C1 segment of cervical spinal cord (tissue), 14 donors: Measurements from ENCODE around the gene ST6GALNAC6.
"Not testable (repeated sequence)": the region's sequence is repeated elsewhere in the genome, so short reads cannot be mapped to it uniquely, and the experiment has no call there.

ENCODE experiments used
- DNase-seq, 14 donors: peaks; one replicate each; lab custom pipeline; 2025; lab: John Stamatoyannopoulos, UW

The ST6GALNAC6 gene

GRCh38 chr9:127874301-127875221 is 24.8 kb downstream of the ST6GALNAC6 start:
- DNase-seq, result peak in 7 of 14 donors; percentile 20 to 66 (median 47)

DNA sequence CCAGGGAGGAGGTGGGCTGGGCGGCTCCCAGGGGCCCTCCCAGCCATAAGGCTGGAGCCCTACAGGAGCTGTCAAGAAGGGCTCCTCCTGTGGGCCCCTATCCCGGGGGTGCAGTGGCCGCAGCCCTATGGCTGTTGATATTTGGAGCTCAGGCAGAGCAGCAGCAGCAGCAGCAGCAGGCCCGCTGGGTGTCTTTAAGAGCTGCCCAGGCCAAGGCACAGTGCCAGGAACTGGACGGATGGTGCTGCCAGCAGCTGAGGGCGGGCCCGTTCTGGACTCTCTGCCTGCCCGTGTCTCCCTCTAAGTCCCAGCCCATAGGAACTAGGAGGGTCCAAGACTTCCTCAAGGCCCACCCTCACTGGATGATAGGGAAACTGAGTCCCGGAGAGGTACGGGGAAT is 25.5 kb downstream of the ST6GALNAC6 start:
- peak in 12 of 14 donors; percentile 49 to 86 (median 78) for DNase-seq

- DNase-seq, result peak in 8 of 14 donors; percentile 40 to 79 (median 68)
Measured at GRCh38 chr9:127873223-127873691, 26.1 kb downstream of the ST6GALNAC6 start.

DNA sequence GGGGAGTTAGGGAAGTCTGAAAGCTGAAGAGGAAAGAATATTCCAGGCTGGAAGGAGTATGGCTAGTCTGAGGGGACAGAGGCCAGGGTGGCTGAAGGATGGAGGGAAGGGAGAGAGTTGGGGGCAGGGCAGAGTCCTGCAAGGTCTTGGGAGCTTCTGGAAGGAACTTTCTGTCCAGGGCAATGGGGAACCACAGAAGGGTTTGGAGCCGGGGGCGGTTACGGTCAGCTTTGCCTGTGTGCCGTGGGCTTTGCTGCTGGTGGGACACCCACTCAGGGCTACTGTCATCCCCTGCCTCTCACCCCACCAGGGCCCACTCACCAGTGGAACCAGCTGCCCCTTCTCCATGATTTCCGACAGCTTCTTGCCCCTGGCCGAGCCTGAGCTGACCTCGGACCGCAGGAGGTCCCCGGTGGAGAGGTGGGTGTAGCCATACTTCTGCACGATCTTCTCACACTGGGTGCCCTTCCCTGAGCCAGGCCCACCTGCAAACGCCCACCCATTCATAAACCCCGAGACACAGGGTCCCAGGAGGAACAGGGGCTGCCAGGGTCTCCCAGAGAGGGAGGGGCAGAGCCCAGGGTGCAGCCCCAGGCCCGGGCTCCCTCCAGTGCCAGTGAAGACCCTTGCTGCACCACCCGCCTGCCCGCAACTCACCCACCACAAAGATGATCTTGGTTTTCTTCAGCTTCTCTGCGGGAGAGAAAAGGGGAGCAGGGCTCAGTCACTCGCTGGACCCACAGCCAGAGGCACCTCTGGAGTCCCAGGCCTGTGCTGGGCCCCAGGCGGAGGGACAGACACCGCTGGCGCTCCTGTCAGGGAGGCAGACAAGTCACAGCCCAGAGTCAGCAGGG is 26.8 kb downstream of the ST6GALNAC6 start:
- DNase-seq, result no peak

DNA sequence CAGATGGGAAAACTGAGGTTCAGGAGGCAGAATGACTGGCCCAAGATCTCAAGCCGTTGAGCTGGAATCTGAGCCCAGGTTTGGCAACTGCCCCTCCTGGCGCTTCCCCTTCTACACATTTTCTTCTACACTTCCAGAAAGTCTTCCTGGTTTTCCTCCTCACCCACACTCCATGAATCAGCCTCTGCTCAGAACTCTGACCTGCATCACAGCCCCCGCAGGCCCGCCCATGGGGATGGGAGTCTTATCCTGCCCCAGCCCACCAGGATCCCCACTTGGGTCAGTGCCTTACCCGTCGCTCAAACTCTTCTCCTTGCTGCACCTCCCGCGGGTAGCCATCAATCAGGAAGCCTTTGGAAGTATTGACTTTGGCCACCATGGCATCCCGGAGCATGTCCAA is 27.9 kb downstream of the ST6GALNAC6 start:
- no peak for DNase-seq

GRCh38 chr9:127870887-127871286 is 28.5 kb downstream of the ST6GALNAC6 start:
- DNase-seq, result no peak

GRCh38 chr9:127870153-127870491 is 29.3 kb downstream of the ST6GALNAC6 start:
- not testable (repeated sequence) for DNase-seq

- DNase-seq, result peak; percentile 4 to 84 (median 59)
Measured at GRCh38 chr9:127869310-127870152, 29.9 kb downstream of the ST6GALNAC6 start.

DNA sequence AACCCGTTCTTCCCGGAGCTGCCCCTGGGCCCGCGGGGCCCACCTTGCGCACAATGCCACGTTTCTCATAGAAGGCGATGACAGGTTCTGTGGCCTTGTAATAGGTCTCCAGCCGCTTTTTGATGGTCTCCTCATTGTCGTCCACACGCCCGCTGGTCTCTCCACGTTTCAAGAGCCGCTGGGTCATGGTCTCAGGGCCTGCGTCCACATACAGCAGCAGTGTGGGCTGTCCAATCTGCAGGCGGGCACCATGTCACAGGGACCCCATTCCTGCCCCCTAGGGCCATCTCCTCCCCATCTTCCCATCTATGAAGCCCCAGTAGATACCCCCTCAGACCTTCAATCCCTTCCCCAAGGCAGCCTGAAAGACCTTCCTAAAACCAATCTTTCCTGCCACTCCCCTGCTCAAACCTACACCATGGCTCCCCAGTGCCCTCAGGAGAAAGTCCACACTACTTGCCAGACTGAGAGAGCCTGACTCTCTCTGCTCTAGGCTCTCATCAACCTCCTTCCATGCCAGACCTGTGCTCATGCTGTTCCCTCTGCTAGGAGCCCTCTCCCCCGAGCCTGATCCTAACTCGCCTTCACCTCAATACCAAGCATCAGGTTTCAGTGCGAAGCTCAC is 31.0 kb downstream of the ST6GALNAC6 start:
- no peak for DNase-seq

GRCh38 chr9:127867356-127868277 is 31.8 kb downstream of the ST6GALNAC6 start:
- DNase-seq, result peak in 1 of 14 donors; percentile 22

- no peak for DNase-seq
Measured at GRCh38 chr9:127866535-127866934, 32.9 kb downstream of the ST6GALNAC6 start.

- no peak for DNase-seq
Measured at GRCh38 chr9:127865645-127866464, 33.5 kb downstream of the ST6GALNAC6 start.

DNA sequence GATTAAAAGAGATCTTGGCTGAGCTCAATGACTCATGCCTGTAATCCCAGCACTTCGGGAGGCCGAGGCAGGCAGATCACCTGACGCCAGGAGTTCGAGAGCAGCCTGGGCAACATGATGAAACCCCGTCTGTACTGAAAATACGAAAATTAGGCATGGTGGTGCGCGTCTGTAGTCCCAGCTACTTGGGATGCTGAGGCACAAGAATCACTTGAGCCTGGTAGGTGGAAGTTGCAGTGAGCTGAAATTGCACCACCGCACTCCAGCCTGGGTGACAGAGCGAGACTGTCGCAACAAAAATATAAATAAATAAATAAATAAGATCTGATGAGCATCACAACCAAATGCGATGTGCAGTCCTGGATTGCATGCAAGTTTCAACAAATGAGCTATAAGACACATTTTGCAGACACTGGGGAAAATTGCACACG is 36.2 kb downstream of the ST6GALNAC6 start:
- no peak for DNase-seq

GRCh38 chr9:127862075-127863011 is 37.1 kb downstream of the ST6GALNAC6 start:
- DNase-seq, result peak in 10 of 14 donors; percentile 17 to 73 (median 46)

GRCh38 chr9:127860779-127861178 is 38.6 kb downstream of the ST6GALNAC6 start:
- DNase-seq, result no peak

- DNase-seq, result no peak
Measured at GRCh38 chr9:127860260-127860659, 39.1 kb downstream of the ST6GALNAC6 start.

- no peak for DNase-seq
Measured at GRCh38 chr9:127858041-127858512, 41.3 kb downstream of the ST6GALNAC6 start.
